ENCODE data around the gene NAA15.

DNA sequence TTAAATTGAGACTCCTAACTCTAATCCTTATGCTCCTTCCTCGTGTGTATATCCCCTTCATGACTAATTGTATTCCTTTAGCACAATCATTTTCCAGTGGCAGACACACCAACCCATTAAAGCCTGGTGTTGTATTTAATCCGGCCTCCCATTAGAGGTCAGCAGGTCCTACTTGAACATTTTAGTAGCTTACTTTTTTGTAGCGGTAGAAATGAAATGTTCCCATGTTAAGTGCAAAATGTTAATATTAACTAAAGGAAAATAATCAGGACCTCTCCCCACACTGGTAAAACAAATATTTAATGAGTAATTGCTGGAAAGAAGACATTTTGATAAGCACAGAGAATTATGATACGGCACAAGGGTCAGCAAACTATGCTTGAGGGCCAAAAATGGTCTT lies 156.0 kb downstream of the NAA15 start:
- TF ChIP-seq KDM5A (IDR thresholded peaks at IDR 0.05; ENCODE audit: low read length) (no peak), EGR1 (IDR thresholded peaks at IDR 0.05; ENCODE audit: borderline replicate concordance, low read depth, low read length) (no peak), NRF1 (IDR thresholded peaks at IDR 0.05; ENCODE audit: low read depth, low read length) (no peak), RXRA (IDR thresholded peaks at IDR 0.05; ENCODE audit: insufficient read depth, low read depth, low read length) (no peak), TAF1 (IDR thresholded peaks at IDR 0.05; ENCODE audit: low read depth, low read length) (no peak), PHF8 (conservative IDR thresholded peaks at IDR 0.05; ENCODE audit: low read depth, low read length) (no peak)
- TF ChIP-seq, protein P1, sequence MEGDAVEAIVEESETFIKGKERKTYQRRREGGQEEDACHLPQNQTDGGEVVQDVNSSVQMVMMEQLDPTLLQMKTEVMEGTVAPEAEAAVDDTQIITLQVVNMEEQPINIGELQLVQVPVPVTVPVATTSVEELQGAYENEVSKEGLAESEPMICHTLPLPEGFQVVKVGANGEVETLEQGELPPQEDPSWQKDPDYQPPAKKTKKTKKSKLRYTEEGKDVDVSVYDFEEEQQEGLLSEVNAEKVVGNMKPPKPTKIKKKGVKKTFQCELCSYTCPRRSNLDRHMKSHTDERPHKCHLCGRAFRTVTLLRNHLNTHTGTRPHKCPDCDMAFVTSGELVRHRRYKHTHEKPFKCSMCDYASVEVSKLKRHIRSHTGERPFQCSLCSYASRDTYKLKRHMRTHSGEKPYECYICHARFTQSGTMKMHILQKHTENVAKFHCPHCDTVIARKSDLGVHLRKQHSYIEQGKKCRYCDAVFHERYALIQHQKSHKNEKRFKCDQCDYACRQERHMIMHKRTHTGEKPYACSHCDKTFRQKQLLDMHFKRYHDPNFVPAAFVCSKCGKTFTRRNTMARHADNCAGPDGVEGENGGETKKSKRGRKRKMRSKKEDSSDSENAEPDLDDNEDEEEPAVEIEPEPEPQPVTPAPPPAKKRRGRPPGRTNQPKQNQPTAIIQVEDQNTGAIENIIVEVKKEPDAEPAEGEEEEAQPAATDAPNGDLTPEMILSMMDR (IDR thresholded peaks at IDR 0.05; ENCODE audit: control extremely low read depth in 1 of 3, insufficient read depth in 1 of 3, low read depth in 1 of 3, low read length in 3 of 3): no peak

All from H1 (cell line).